HepG2 (cell line): ENCODE measurements around the gene AKAIN1. TPM values are rescaled to one million over a fixed set of nuclear protein-coding genes. Genes with fewer than 3 reads are reported as not detected.

Experiments used
- KAT7 ChIP-seq: IDR thresholded peaks from 2 replicates; pipeline ENCODE4 v1.6.1; 2018; ENCODE audit warnings: borderline replicate concordance, missing compliant biosample characterization
- PAWR ChIP-seq: sonication (generic); formaldehyde crosslinking; IDR thresholded peaks from 2 replicates; pipeline ENCODE4 v1.4.0; 2020; ENCODE audit warnings: missing genetic modification reagents, mild to moderate bottlenecking, borderline replicate concordance
- RELA ChIP-seq: sonication (generic); formaldehyde crosslinking; IDR thresholded peaks from 2 replicates; pipeline ENCODE4 v1.4.0; 2020; ENCODE audit warnings: missing genetic modification reagents
- SRSF4 ChIP-seq: fragments of 200-400 bp; formaldehyde crosslinking; IDR thresholded peaks from one replicate; pipeline ENCODE4 v1.6.1; 2018; ENCODE audit warnings: mild to moderate bottlenecking, low read depth, low read length, moderate library complexity; ENCODE audit not compliant: poor library complexity, severe bottlenecking
- ZFP36 ChIP-seq: fragments of 150-350 bp; IDR thresholded peaks from 2 replicates; pipeline ENCODE4 v1.6.1; 2018; ENCODE audit warnings: borderline replicate concordance, low read length, low read depth; ENCODE audit not compliant: partially characterized antibody
- ZNF138 ChIP-seq: sonication (generic); formaldehyde crosslinking; IDR thresholded peaks from 2 replicates; pipeline ENCODE4 v1.5.0; 2020; ENCODE audit warnings: mild to moderate bottlenecking, low read depth, missing genetic modification reagents
- polyA plus RNA-seq, 8 experiments: library from polyadenylated mRNA; depleted of rRNA in 3 of 8; stranded (reverse) in 7 of 8; unstranded in 1 of 8; fragments of >200 nt; fragmentation: Illumina TruSeq in 4 of 8; extraction: Trizol in 4 of 8; gene quantifications; 2 replicates each; pipeline versions ENCODE4 v1.2.1 to v1.2.3, GENCODE V29; 2011 to 2016; ENCODE audit warnings: low read depth in 4 of 8, missing spikeins in 1 of 8, mixed read lengths in 1 of 8; ENCODE audit not compliant: insufficient read depth in 1 of 8
- total RNA-seq, 5 experiments: library from RNA; depleted of rRNA; stranded (reverse); fragments of >200 nt; fragmentation: Illumina TruSeq; extraction: Trizol; gene quantifications; 2 replicates each; pipeline ENCODE4 v1.2.3, GENCODE V29; 2016; ENCODE audit warnings: low read depth in 1 of 5
- TF ChIP-seq, protein P1 (sequence below): sonication (generic); formaldehyde crosslinking; IDR thresholded peaks from 2 replicates; pipeline ENCODE4 v1.9.0; 2022; ENCODE audit warnings: missing genetic modification reagents, mild to moderate bottlenecking, borderline replicate concordance
- TF ChIP-seq, protein P2 (sequence below): sonication (generic); formaldehyde crosslinking; IDR thresholded peaks from 2 replicates; pipeline ENCODE4 v1.9.0; 2021; ENCODE audit warnings: missing genetic modification reagents, mild to moderate bottlenecking, borderline replicate concordance
- TF ChIP-seq, protein P3 (sequence below): IDR thresholded peaks from 2 replicates; pipeline ENCODE4 v1.6.1; 2018; ENCODE audit warnings: missing genetic modification reagents
- TF ChIP-seq, protein P4 (sequence below): sonication (generic); formaldehyde crosslinking; IDR thresholded peaks from 2 replicates; pipeline ENCODE4 v1.4.0; 2020; ENCODE audit warnings: missing genetic modification reagents, borderline replicate concordance
- TF ChIP-seq, protein P5 (sequence below), 2 experiments: IDR thresholded peaks; 2 replicates each; pipeline ENCODE4 v1.6.1; 2011 to 2012; ENCODE audit warnings: low read length in 2 of 2, borderline replicate concordance in 1 of 2, low read depth in 1 of 2, mild to moderate bottlenecking in 1 of 2, moderate library complexity in 1 of 2

Gene AKAIN1
- total and polyA plus RNA-seq, 2 of the 13 experiments (the other 11 are each of a cell fraction or from before 2014, with no cell fraction given) = not detected

DNA sequence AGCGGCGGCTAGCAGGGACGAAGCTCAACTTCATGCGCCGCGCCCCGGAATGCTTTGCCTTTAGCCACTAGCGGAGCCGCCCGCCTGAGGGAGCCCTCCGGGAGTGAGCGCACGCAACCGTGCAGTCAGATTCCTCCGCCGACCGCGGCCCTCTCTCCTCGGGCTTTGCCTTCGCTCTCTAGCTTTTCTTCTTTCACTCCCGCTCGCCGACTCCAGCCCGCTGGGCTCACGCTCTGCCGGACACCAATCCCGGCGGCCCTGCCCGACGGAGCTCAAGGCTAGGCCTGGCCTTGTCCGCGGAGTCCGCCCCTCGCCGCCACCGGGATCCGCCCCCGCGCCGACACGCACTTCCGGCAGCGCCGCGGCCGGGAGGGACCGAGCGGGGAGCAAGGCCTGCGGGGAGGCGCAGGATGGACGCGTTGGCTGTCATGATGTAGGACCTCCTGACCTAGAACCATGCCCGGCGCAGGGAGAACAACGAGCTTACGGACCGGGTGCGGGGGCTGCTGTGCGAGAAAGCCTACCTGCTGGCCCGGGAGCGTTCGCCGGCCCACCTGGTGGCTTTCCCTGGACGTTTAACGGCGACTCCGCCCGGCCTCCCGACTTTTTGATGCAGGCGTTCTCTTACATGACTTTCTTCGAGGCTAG lies 40.8 kb upstream of the AKAIN1 start (continued):
- TF ChIP-seq, protein P1, sequence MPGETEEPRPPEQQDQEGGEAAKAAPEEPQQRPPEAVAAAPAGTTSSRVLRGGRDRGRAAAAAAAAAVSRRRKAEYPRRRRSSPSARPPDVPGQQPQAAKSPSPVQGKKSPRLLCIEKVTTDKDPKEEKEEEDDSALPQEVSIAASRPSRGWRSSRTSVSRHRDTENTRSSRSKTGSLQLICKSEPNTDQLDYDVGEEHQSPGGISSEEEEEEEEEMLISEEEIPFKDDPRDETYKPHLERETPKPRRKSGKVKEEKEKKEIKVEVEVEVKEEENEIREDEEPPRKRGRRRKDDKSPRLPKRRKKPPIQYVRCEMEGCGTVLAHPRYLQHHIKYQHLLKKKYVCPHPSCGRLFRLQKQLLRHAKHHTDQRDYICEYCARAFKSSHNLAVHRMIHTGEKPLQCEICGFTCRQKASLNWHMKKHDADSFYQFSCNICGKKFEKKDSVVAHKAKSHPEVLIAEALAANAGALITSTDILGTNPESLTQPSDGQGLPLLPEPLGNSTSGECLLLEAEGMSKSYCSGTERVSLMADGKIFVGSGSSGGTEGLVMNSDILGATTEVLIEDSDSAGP (CRISPR knock-in tag) = peak; percentile 95; the same call in 1 of the 2 replicates
- TF ChIP-seq, protein P2, sequence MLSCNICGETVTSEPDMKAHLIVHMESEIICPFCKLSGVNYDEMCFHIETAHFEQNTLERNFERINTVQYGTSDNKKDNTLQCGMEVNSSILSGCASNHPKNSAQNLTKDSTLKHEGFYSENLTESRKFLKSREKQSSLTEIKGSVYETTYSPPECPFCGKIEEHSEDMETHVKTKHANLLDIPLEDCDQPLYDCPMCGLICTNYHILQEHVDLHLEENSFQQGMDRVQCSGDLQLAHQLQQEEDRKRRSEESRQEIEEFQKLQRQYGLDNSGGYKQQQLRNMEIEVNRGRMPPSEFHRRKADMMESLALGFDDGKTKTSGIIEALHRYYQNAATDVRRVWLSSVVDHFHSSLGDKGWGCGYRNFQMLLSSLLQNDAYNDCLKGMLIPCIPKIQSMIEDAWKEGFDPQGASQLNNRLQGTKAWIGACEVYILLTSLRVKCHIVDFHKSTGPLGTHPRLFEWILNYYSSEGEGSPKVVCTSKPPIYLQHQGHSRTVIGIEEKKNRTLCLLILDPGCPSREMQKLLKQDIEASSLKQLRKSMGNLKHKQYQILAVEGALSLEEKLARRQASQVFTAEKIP (CRISPR knock-in tag) = no peak
- TF ChIP-seq KAT7 (CRISPR knock-in tag) (peak; percentile 91; the same call in 1 of the 2 replicates), ZFP36 (no peak), PAWR (CRISPR knock-in tag) (peak; percentile 66; the same call in 1 of the 2 replicates), ZNF138 (CRISPR knock-in tag) (peak; percentile 77), SRSF4 (no peak), RELA (CRISPR knock-in tag) (no peak)
- TF ChIP-seq, protein P3, sequence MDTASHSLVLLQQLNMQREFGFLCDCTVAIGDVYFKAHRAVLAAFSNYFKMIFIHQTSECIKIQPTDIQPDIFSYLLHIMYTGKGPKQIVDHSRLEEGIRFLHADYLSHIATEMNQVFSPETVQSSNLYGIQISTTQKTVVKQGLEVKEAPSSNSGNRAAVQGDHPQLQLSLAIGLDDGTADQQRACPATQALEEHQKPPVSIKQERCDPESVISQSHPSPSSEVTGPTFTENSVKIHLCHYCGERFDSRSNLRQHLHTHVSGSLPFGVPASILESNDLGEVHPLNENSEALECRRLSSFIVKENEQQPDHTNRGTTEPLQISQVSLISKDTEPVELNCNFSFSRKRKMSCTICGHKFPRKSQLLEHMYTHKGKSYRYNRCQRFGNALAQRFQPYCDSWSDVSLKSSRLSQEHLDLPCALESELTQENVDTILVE (CRISPR knock-in tag) = peak; percentile 89
- TF ChIP-seq, protein P4, sequence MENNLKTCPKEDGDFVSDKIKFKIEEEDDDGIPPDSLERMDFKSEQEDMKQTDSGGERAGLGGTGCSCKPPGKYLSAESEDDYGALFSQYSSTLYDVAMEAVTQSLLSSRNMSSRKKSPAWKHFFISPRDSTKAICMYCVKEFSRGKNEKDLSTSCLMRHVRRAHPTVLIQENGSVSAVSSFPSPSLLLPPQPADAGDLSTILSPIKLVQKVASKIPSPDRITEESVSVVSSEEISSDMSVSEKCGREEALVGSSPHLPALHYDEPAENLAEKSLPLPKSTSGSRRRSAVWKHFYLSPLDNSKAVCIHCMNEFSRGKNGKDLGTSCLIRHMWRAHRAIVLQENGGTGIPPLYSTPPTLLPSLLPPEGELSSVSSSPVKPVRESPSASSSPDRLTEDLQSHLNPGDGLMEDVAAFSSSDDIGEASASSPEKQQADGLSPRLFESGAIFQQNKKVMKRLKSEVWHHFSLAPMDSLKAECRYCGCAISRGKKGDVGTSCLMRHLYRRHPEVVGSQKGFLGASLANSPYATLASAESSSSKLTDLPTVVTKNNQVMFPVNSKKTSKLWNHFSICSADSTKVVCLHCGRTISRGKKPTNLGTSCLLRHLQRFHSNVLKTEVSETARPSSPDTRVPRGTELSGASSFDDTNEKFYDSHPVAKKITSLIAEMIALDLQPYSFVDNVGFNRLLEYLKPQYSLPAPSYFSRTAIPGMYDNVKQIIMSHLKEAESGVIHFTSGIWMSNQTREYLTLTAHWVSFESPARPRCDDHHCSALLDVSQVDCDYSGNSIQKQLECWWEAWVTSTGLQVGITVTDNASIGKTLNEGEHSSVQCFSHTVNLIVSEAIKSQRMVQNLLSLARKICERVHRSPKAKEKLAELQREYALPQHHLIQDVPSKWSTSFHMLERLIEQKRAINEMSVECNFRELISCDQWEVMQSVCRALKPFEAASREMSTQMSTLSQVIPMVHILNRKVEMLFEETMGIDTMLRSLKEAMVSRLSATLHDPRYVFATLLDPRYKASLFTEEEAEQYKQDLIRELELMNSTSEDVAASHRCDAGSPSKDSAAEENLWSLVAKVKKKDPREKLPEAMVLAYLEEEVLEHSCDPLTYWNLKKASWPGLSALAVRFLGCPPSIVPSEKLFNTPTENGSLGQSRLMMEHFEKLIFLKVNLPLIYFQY (CRISPR knock-in tag) = no peak
- TF ChIP-seq, protein P5, sequence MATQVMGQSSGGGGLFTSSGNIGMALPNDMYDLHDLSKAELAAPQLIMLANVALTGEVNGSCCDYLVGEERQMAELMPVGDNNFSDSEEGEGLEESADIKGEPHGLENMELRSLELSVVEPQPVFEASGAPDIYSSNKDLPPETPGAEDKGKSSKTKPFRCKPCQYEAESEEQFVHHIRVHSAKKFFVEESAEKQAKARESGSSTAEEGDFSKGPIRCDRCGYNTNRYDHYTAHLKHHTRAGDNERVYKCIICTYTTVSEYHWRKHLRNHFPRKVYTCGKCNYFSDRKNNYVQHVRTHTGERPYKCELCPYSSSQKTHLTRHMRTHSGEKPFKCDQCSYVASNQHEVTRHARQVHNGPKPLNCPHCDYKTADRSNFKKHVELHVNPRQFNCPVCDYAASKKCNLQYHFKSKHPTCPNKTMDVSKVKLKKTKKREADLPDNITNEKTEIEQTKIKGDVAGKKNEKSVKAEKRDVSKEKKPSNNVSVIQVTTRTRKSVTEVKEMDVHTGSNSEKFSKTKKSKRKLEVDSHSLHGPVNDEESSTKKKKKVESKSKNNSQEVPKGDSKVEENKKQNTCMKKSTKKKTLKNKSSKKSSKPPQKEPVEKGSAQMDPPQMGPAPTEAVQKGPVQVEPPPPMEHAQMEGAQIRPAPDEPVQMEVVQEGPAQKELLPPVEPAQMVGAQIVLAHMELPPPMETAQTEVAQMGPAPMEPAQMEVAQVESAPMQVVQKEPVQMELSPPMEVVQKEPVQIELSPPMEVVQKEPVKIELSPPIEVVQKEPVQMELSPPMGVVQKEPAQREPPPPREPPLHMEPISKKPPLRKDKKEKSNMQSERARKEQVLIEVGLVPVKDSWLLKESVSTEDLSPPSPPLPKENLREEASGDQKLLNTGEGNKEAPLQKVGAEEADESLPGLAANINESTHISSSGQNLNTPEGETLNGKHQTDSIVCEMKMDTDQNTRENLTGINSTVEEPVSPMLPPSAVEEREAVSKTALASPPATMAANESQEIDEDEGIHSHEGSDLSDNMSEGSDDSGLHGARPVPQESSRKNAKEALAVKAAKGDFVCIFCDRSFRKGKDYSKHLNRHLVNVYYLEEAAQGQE (IDR thresholded peaks at IDR 0.05; ENCODE audit: borderline replicate concordance in 1 of 2, low read depth in 1 of 2, low read length in 2 of 2) = 0 out of 4 replicates have a peak, but pooled peaks of 1 of the 2 experiments have one; percentile 29
